ENCODE data around the gene RXRB.

GRCh38 chr6:33200219-33201146 is at the start of gene RXRB, which contains the start of gene SLC39A7:
- TF ChIP-seq POLR2A (IDR thresholded peaks at IDR 0.05; ENCODE audit: low read depth, low read length) (peak; percentile 93), POLR2AphosphoS5 (IDR thresholded peaks at IDR 0.05; ENCODE audit: low read depth, low read length) (peak; percentile 92), POU2F2 (IDR thresholded peaks at IDR 0.05; ENCODE audit: low read depth, low read length) (peak; percentile 54; the same call in 1 of the 2 replicates), TAF1 (IDR thresholded peaks at IDR 0.05; ENCODE audit: low read depth, low read length) (peak; percentile 95), SPI1 (IDR thresholded peaks at IDR 0.05; ENCODE audit: low read depth, low read length) (peak; percentile 51), PAX5 (IDR thresholded peaks at IDR 0.05; ENCODE audit: insufficient read depth, low read length, severe bottlenecking) (no peak)
